ENCODE data around the gene PPP6R1.

The PPP6R1 gene

DNA sequence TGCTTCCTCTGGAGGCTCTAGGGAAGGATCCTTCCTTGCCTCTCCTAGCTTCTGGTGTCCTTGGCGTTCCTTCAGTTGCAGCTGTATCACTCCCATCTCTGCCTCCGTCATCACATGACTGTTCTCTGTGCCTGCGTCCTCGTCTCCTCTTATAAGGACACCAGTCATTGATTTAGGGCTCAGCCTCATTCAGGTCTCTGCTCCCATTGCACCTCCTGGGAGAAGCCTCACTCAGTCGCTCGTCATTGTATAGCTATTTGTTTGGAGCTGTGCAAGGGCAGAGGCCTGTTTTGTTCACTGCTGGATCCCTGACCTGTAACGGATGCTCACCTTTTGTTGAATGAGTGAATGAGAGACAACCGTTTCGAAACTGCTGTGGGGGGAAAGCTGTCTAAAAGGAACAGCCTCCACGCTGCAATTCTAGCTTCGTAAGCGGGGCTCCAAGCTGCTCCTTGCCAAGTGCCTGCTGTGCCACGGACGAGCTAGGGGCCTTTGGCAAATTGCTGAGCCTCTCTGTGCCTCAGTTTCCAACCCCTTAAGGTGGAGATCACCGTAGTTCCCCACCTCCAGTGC, 42.2 kb upstream of the PPP6R1 start:
- no peak for DNase-seq
- H3K27ac ChIP-seq: no peak overlapping the region
- intact Hi-C loops (cut with DNase I; ENCODE audit: low total_unique reads): loop anchor here (5.0 kb wide), 2 partner anchors 41 to 81 kb away; partner anchors contain the start of gene TMEM238
- no peaks in the 10 kb centered on the region for H3K9me3 ChIP-seq
- no peak for TF ChIP-seq CTCF (IDR thresholded peaks at IDR 0.05)
- H3K27me3 ChIP-seq: peaks cover 0 to 2% of the 10 kb centered on the region in 2 donors
- H3K4me1 ChIP-seq: peaks cover 0 to 6% (median 0%) of the 10 kb centered on the region in 4 donors
- no peak overlapping the region for H3K4me3 ChIP-seq
- no peaks in the 10 kb centered on the region for H3K36me3 ChIP-seq

DNA sequence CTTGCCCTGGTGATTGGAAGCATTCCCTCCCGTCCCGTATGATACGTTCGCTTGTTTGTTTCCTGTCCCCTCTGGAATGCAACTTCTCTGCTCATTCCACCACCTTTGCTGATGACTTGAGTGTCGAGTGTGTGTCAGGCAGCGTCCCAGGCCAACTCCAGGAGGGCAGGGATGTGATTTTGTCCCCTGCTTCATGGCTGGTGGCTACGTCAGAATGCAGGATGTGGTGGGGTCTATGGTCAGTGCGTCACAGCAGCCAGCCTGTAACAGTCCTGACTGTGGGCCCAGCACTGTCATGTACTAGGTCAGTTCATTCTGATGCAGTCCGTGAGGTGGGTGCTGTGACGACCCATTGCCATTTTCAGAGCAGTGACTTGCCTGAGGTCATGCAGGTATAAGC, 41.2 kb upstream of the PPP6R1 start:
- Histone ChIP-seq H3K27ac (no peak overlapping the region), H3K9me3 (no peaks in the 10 kb centered on the region), H3K4me1 (peaks cover 0 to 6% (median 0%) of the 10 kb centered on the region in 4 donors), H3K36me3 (no peaks in the 10 kb centered on the region), H3K27me3 (peaks cover 0 to 2% of the 10 kb centered on the region in 2 donors), H3K4me3 (no peak overlapping the region)
- intact Hi-C loops (cut with DNase I; ENCODE audit: low total_unique reads): loop anchor here (5.0 to 10.0 kb wide), 3 partner anchors 42 to 115 kb away; partner anchors contain the start of gene TMEM238
- DNase-seq: no peak
- TF ChIP-seq CTCF (IDR thresholded peaks at IDR 0.05): no peak

GRCh38 chr19:55297267-55297666, 38.5 kb upstream of the PPP6R1 start:
- peaks cover 0 to 6% (median 0%) of the 10 kb centered on the region in 4 donors for H3K4me1 ChIP-seq
- peaks cover 0 to 2% of the 10 kb centered on the region in 2 donors for H3K27me3 ChIP-seq
- no peak for DNase-seq
- H3K9me3 ChIP-seq: no peaks in the 10 kb centered on the region
- TF ChIP-seq CTCF (IDR thresholded peaks at IDR 0.05): no peak
- H3K36me3 ChIP-seq: no peaks in the 10 kb centered on the region
- H3K27ac ChIP-seq: no peak overlapping the region
- no peak overlapping the region for H3K4me3 ChIP-seq
- intact Hi-C loops (cut with DNase I; ENCODE audit: low total_unique reads): loop anchor here (10.0 kb wide), 1 partner anchor 118 kb away; no protein-coding TSS in a partner anchor

DNA sequence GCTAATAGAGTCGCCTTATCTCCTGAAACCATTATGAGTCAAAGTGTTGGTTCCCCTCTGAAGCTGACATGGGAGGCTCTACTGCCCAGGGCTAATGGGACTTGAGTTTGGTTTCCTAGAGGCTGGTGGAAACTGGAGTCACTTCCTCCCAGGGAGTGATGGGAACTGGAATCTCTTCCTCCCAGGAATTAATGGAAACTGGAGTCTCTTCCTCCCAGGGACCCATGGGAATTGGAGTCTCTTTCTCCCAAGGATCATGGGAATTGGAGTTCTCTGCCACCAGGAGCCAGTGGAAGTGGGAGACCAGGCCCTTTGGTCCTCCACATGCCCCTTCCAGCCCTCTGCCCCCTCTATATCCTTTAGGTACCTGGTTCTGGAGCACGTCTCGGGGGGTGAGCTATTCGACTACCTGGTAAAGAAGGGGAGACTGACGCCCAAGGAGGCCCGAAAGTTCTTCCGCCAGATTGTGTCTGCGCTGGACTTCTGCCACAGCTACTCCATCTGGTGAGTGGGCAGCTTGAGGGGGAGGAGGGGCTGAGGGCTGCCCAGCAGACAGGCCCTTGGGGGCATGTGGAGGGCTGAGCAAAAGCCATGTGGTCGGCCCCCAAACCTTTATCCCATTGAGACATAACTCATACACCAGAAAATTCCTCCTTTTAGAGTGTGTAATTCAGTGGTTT, 30.4 kb upstream of the PPP6R1 start:
- no peak for TF ChIP-seq CTCF (IDR thresholded peaks at IDR 0.05)
- intact Hi-C loops (cut with DNase I; ENCODE audit: low total_unique reads): no loop called here
- DNase-seq: no peak
- H3K27me3 ChIP-seq: peaks cover 0 to 14% of the 10 kb centered on the region in 2 donors
- no peaks in the 10 kb centered on the region for H3K36me3 ChIP-seq
- H3K4me3 ChIP-seq: no peak overlapping the region
- no peaks in the 10 kb centered on the region for H3K9me3 ChIP-seq
- H3K27ac ChIP-seq: no peak overlapping the region
- peaks cover 0 to 13% (median 5%) of the 10 kb centered on the region in 4 donors for H3K4me1 ChIP-seq

DNA sequence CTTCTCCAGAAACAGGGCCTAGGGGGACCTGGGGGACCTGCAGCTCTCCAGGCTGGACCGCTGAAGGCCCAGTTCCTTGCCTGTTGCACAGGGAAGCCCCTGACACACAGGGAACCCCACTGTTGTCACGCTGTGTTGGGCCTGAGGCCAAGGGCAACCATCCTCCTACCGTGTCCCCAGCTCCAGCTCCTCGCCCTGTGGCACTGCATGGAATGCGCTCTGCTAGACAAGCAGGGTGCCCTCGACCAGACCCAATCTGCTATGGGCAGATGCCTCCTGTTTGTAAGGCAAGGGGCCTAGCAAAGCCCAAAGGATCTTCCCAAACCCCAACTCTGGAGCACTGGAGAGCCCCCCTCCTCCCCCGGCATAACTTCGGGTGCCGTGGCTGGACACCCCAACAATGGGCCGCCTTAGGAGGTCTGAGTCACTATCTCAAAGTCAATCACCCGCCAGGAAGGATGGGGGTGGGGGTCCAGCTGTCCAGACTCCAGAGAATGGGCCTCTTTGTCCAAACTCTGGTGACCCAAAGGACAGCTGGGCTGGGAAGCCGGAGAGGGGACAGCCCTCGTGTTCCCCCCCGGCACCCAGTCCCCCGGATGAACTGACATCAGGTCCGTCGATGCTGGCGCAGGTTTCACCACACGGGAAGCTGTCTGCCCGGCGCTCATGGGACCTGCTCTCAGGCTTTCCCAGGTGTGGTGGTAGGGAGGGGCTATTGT, 28.7 kb upstream of the PPP6R1 start:
- H3K9me3 ChIP-seq: no peaks in the 10 kb centered on the region
- H3K27ac ChIP-seq: no peak overlapping the region
- H3K36me3 ChIP-seq: no peaks in the 10 kb centered on the region
- H3K27me3 ChIP-seq: peaks cover 0 to 28% of the 10 kb centered on the region in 2 donors
- intact Hi-C loops (cut with DNase I; ENCODE audit: low total_unique reads): no loop called here
- peaks cover 0 to 19% (median 10%) of the 10 kb centered on the region in 4 donors for H3K4me1 ChIP-seq
- DNase-seq: no peak
- no peak for TF ChIP-seq CTCF (IDR thresholded peaks at IDR 0.05)
- no peak overlapping the region for H3K4me3 ChIP-seq

Measured in tibial artery (tissue), 4 donors.